HFFc6 (cell line): ENCODE measurements around the gene TEX29. TPM values are rescaled to one million over a fixed set of nuclear protein-coding genes. Genes with fewer than 3 reads are reported as not detected.

ENCODE experiments used
- DNase-seq: peaks from one replicate; pipeline ENCODE4 v3.0.0-alpha.2; 2018
- H3K27ac Mint-ChIP-seq: 2 replicates; pipeline ENCODE4 v1.8.0; 2020; ENCODE audit warnings: mild to moderate bottlenecking, mixed read lengths
- H3K27me3 Mint-ChIP-seq: 2 replicates; pipeline ENCODE4 v1.8.0; 2021; ENCODE audit warnings: mild to moderate bottlenecking, moderate library complexity, mixed read lengths; ENCODE audit not compliant: insufficient read depth
- H3K36me3 Mint-ChIP-seq: 2 replicates; pipeline ENCODE4 v1.8.0; 2021; ENCODE audit warnings: low read depth, mixed read lengths
- H3K4me1 Mint-ChIP-seq: 2 replicates; pipeline ENCODE4 v1.8.0; 2020; ENCODE audit warnings: low read depth, mixed read lengths
- H3K4me3 Mint-ChIP-seq: 2 replicates; pipeline ENCODE4 v1.8.0; 2020; ENCODE audit warnings: mild to moderate bottlenecking, moderate library complexity, mixed read lengths
- H3K9me3 Mint-ChIP-seq: 2 replicates; pipeline ENCODE4 v1.8.0; 2020; ENCODE audit warnings: mild to moderate bottlenecking, mixed read lengths
- CTCF ChIP-seq: fragments of 200-600 bp; sonication (generic); IDR thresholded peaks from 2 replicates; pipeline ENCODE4 v1.5.0; 2021; ENCODE audit warnings: antibody characterized with exemption, mild to moderate bottlenecking
- total RNA-seq, 6 experiments: library from RNA; stranded (reverse); fragmentation: NEBNext Ultra II Directional; extraction: Animal tissue kit (Norgen Biotek cat#: 25700); gene quantifications; 2 replicates in 1 of 6; 3 replicates in 5 of 6; pipeline ENCODE4 v1.2.3, GENCODE V29; 2021

TEX29 gene
- total RNA-seq, 6 experiments from 2014 or later: 0.41 TPM; not detected in 5

GRCh38 chr13:111373486-111373885 is 53.0 kb downstream of the TEX29 start:
- no peak overlapping the region for H3K27ac Mint-ChIP-seq
- DNase-seq: no peak
- H3K4me1 Mint-ChIP-seq: no peaks in the 10 kb centered on the region
- no peaks in the 10 kb centered on the region for H3K9me3 Mint-ChIP-seq
- no peak for TF ChIP-seq CTCF
- H3K36me3 Mint-ChIP-seq: no peaks in the 10 kb centered on the region
- H3K4me3 Mint-ChIP-seq: no peak overlapping the region
- H3K27me3 Mint-ChIP-seq: peaks cover 8% of the 10 kb centered on the region

GRCh38 chr13:111380431-111380830 is 60.0 kb downstream of the TEX29 start:
- no peak overlapping the region for H3K4me3 Mint-ChIP-seq
- no peaks in the 10 kb centered on the region for H3K4me1 Mint-ChIP-seq

GRCh38 chr13:111382411-111382810 is 62.0 kb downstream of the TEX29 start:
- DNase-seq: no peak
- no peaks in the 10 kb centered on the region for H3K36me3 Mint-ChIP-seq
- H3K4me1 Mint-ChIP-seq: no peaks in the 10 kb centered on the region
- no peaks in the 10 kb centered on the region for H3K9me3 Mint-ChIP-seq
- no peak overlapping the region for H3K4me3 Mint-ChIP-seq
- no peak for TF ChIP-seq CTCF
- H3K27ac Mint-ChIP-seq: no peak overlapping the region
- peaks cover 5% of the 10 kb centered on the region; the same call in 1 of the 2 replicates for H3K27me3 Mint-ChIP-seq

More at GRCh38 chr13:111380431-111380830, 60.0 kb downstream of the TEX29 start:
- no peak for TF ChIP-seq CTCF
- H3K27ac Mint-ChIP-seq: no peak overlapping the region
- DNase-seq: no peak
- H3K27me3 Mint-ChIP-seq: peaks cover 5% of the 10 kb centered on the region; the same call in 1 of the 2 replicates
- no peaks in the 10 kb centered on the region for H3K36me3 Mint-ChIP-seq
- no peaks in the 10 kb centered on the region for H3K9me3 Mint-ChIP-seq

- Mint-ChIP-seq H3K4me3 (no peak overlapping the region), H3K27me3 (peaks cover 5% of the 10 kb centered on the region; the same call in 1 of the 2 replicates), H3K4me1 (no peaks in the 10 kb centered on the region)
These were observed 62.4 kb downstream of the TEX29 start for GRCh38 chr13:111382877-111383276.

GRCh38 chr13:111383591-111384440 is 63.4 kb downstream of the TEX29 start:
- TF ChIP-seq CTCF: no peak

More at GRCh38 chr13:111382877-111383276, 62.4 kb downstream of the TEX29 start:
- no peaks in the 10 kb centered on the region for H3K36me3 Mint-ChIP-seq
- H3K27ac Mint-ChIP-seq: no peak overlapping the region
- TF ChIP-seq CTCF: no peak
- DNase-seq: no peak
- H3K9me3 Mint-ChIP-seq: no peaks in the 10 kb centered on the region

More at GRCh38 chr13:111383591-111384440, 63.4 kb downstream of the TEX29 start:
- Mint-ChIP-seq H3K4me3 (no peak overlapping the region), H3K36me3 (no peaks in the 10 kb centered on the region), H3K27ac (no peak overlapping the region), H3K27me3 (peaks cover 5% of the 10 kb centered on the region; the same call in 1 of the 2 replicates), H3K9me3 (no peaks in the 10 kb centered on the region), H3K4me1 (no peaks in the 10 kb centered on the region)
- DNase-seq: no peak
